Upper lobe of right lung (tissue), 1 donor: ENCODE measurements around the gene TAB3. TPM values are rescaled to one million over a fixed set of nuclear protein-coding genes. Genes with fewer than 3 reads are reported as not detected.

ENCODE experiments used
- ATAC-seq: fragments of 200-7000 bp; cut with Tn5 transposase; one replicate; pipeline ENCODE4 v1.9.1; 2020; ENCODE audit warnings: mild to moderate bottlenecking, moderate library complexity
- DNase-seq: peaks from one replicate; pipeline ENCODE4 v3.0.0-alpha.2; 2020
- H3K27ac ChIP-seq: fragments of 200-600 bp; one replicate; pipeline ENCODE4 v1.8.0; 2022
- H3K27me3 ChIP-seq: fragments of 200-600 bp; one replicate; pipeline ENCODE4 v1.8.0; 2022; ENCODE audit warnings: mild to moderate bottlenecking
- H3K36me3 ChIP-seq: fragments of 200-600 bp; one replicate; pipeline ENCODE4 v1.8.0; 2022
- H3K4me1 ChIP-seq: fragments of 200-600 bp; one replicate; pipeline ENCODE4 v1.8.0; 2022
- H3K4me3 ChIP-seq: fragments of 200-600 bp; one replicate; pipeline ENCODE4 v1.8.0; 2022; ENCODE audit warnings: mild to moderate bottlenecking
- H3K9me3 ChIP-seq: fragments of 200-600 bp; one replicate; pipeline ENCODE4 v1.8.0; 2022
- CTCF ChIP-seq: fragments of 200-600 bp; IDR thresholded peaks from one replicate; pipeline ENCODE4 v1.8.0; 2022; ENCODE audit warnings: antibody characterized with exemption
- intact Hi-C: fragments of 100-400 bp; cut with DNase I; formaldehyde crosslinking; loops from one replicate; pipeline ENCODE4 v1.11.0; 2022
- total RNA-seq: library from RNA; stranded (reverse); fragmentation: NEBNext Ultra II Directional; extraction: Animal tissue kit (Norgen Biotek cat#: 25700); gene quantifications from one replicate; pipeline ENCODE4 v1.2.1, GENCODE V29; 2021
- donor health status: DM: no; HTN: yes; CAD: no; lungs with severe emphysema.

TAB3 gene
- total RNA-seq, 1 donor from 2014 or later: 21.9 TPM

- no peak for TF ChIP-seq CTCF
- intact Hi-C loops: no loop called here
Measured at GRCh38 chrX:30893206-30893605, 4.2 kb upstream of the TAB3 start.

GRCh38 chrX:30892591-30892990, 3.5 kb upstream of the TAB3 start:
- DNase-seq (no peak), ATAC-seq (no peak)
- H3K4me1 ChIP-seq: no peaks in the 10 kb centered on the region
- H3K9me3 ChIP-seq: no peaks in the 10 kb centered on the region
- TF ChIP-seq CTCF: no peak
- no peaks in the 10 kb centered on the region for H3K36me3 ChIP-seq
- H3K4me3 ChIP-seq: no peak overlapping the region
- intact Hi-C loops: no loop called here
- H3K27ac ChIP-seq: no peak overlapping the region
- no peaks in the 10 kb centered on the region for H3K27me3 ChIP-seq

More at GRCh38 chrX:30893206-30893605, 4.2 kb upstream of the TAB3 start:
- ATAC-seq: no peak
- no peak for DNase-seq
- no peaks in the 10 kb centered on the region for H3K9me3 ChIP-seq
- no peak overlapping the region for H3K4me3 ChIP-seq
- no peaks in the 10 kb centered on the region for H3K4me1 ChIP-seq
- H3K27ac ChIP-seq: no peak overlapping the region
- no peaks in the 10 kb centered on the region for H3K36me3 ChIP-seq
- H3K27me3 ChIP-seq: no peaks in the 10 kb centered on the region

DNA sequence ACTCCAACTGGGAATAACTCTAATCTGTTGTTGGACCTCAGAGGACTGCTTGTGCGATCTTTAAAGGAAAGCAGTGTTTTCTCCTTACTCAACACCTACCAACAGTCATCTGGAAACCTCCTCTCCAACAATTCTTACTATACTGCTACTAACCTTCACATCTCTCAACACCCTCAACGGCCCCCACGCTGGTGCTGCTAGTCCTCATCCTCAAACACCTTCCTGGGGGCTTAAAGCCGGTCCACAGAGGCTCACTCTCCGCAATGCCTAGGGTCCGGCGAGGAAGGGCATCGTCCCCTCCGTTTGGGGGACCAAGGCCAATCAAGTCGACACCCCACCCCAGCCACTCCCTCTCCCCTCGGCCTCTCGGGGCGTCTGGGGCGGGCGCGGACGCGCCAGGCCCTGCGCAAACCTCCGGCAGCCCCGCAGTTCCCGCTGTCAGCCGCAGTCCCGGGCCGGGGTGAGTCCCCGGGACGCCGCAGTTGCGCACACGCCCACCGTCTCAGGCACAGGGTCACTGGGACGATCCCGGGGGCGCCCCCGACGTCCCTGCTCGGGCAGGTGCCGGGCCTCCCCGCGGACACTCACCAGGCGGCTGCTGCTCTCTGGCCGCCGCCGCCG, 418 bp downstream of the TAB3 start:
- intact Hi-C loops: no loop called here
- Histone ChIP-seq H3K4me3 (peak overlapping the region; percentile 61), H3K36me3 (no peaks in the 10 kb centered on the region), H3K4me1 (no peaks in the 10 kb centered on the region), H3K9me3 (no peaks in the 10 kb centered on the region), H3K27me3 (no peaks in the 10 kb centered on the region), H3K27ac (peak overlapping the region; percentile 79)
- DNase-seq (no peak), ATAC-seq (peak; percentile 37)
- TF ChIP-seq CTCF: no peak

- no peaks in the 10 kb centered on the region for H3K27me3 ChIP-seq
- H3K4me1 ChIP-seq: no peaks in the 10 kb centered on the region
- TF ChIP-seq CTCF: no peak
- ATAC-seq (no peak), DNase-seq (no peak)
- no peaks in the 10 kb centered on the region for H3K9me3 ChIP-seq
- no peak overlapping the region for H3K27ac ChIP-seq
- no peaks in the 10 kb centered on the region for H3K36me3 ChIP-seq
- intact Hi-C loops: no loop called here
- H3K4me3 ChIP-seq: peak overlapping the region; percentile 61
Measured at GRCh38 chrX:30887721-30888120, 1.3 kb downstream of the TAB3 start.

GRCh38 chrX:30887288-30887687, 1.8 kb downstream of the TAB3 start:
- DNase-seq: no peak

More at GRCh38 chrX:30887288-30887687, 1.8 kb downstream of the TAB3 start:
- no peaks in the 10 kb centered on the region for H3K27me3 ChIP-seq
- no peaks in the 10 kb centered on the region for H3K36me3 ChIP-seq
- intact Hi-C loops: no loop called here
- H3K9me3 ChIP-seq: no peaks in the 10 kb centered on the region
- no peak overlapping the region for H3K27ac ChIP-seq
- no peak for TF ChIP-seq CTCF
- no peak for ATAC-seq
- H3K4me1 ChIP-seq: no peaks in the 10 kb centered on the region
- no peak overlapping the region for H3K4me3 ChIP-seq
